Left ventricle myocardium superior (tissue), 1 donor: ENCODE data around the gene DAZAP1. TPM values are rescaled to one million over a fixed set of nuclear protein-coding genes. Genes with fewer than 3 reads are reported as not detected.

Experiments
- ATAC-seq: fragments of 200-7000 bp; cut with Tn5 transposase; one replicate; pipeline ENCODE4 v1.9.1; 2020; ENCODE audit warnings: mild to moderate bottlenecking, moderate library complexity
- DNase-seq: peaks from one replicate; pipeline ENCODE4 v3.0.0-alpha.2; 2020
- intact Hi-C: fragments of 100-400 bp; cut with micrococcal nuclease; formaldehyde crosslinking; loops from one replicate; pipeline ENCODE4 v1.11.0; 2022
- long read RNA-seq: library from polyadenylated mRNA; unstranded; transcript quantifications from one replicate; pipeline ENCODE4 v2.0.0, GENCODE V29; 2021
- total RNA-seq: library from RNA; stranded (reverse); fragmentation: NEBNext Ultra II Directional; extraction: Animal tissue kit (Norgen Biotek cat#: 25700); gene quantifications from one replicate; pipeline ENCODE4 v1.2.1, GENCODE V29; 2021
- donor health status: DM: no; HTN: yes; CAD: no; lungs with severe emphysema.

The DAZAP1 gene
- 96.7 TPM for total RNA-seq
- long read RNA-seq, transcript DAZAP1-208 (1 exons, 3,642 nt) = minor isoform, 11 of 53 reads
- long read RNA-seq, transcript DAZAP1-201 (12 exons, 2,160 nt) = major isoform, 14 of 53 reads
- long read RNA-seq, transcript DAZAP1-211 (12 exons, 2,157 nt) = minor isoform, 7 of 53 reads
- long read RNA-seq, partial matches to known transcripts = 9 of 53 reads
- long read RNA-seq, other reads (novel, unspliced or antisense) = 11 of 53 reads

GRCh38 chr19:1407528-1408299, at the start of gene DAZAP1:
TSS of gene DAZAP1 (plus strand) at chr19:1407586. CDS start at chr19:1407774, 188 bp downstream.
- intact Hi-C loops = no loop called here
- ATAC-seq = no peak
- DNase-seq = peak; percentile 71

- no peak for ATAC-seq
- intact Hi-C loops = no loop called here
- no peak for DNase-seq
Observed at GRCh38 chr19:1360126-1360817, 47.1 kb upstream of the DAZAP1 start.

DNA sequence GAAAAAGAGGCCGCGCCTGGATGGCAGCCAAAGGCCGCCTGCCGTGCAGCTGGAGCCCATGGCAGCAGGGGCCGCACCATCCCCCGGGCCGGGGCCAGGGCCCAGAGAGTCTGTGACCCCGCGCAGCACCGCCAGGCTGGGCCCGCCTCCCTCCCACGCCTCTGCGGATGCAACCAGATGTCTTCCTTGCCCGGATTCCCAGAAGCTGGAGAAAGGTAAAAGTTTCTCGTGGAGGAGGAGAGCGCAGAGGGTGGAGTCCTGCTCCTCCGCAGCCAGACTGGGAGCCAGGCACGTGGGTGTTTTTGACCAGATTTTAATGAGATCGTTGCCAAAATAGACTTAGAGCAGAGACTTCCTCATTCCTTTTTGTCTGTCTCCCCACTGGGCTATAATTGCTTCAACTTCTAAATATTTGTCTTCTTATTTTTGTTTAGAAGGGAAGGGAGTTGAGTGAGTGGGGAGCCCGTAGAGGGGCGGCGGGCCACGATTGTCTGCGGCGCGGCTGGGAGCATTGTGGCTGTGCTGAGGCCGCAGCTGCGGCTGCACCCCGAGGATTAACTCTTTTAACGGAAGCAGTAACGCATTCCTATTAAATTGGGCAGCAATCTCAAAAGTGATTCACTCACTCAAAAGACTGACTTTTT, 46.4 kb upstream of the DAZAP1 start:
- ATAC-seq (peak; percentile 87), DNase-seq (peak; percentile 88)
- intact Hi-C loops = no loop called here

GRCh38 chr19:1361601-1362386, 45.6 kb upstream of the DAZAP1 start:
- intact Hi-C loops = no loop called here
- ATAC-seq (peak; percentile 18), DNase-seq (no peak)

- ATAC-seq (no peak), DNase-seq (no peak)
- intact Hi-C loops = no loop called here
Observed at GRCh38 chr19:1362387-1363257, 44.8 kb upstream of the DAZAP1 start.

DNA sequence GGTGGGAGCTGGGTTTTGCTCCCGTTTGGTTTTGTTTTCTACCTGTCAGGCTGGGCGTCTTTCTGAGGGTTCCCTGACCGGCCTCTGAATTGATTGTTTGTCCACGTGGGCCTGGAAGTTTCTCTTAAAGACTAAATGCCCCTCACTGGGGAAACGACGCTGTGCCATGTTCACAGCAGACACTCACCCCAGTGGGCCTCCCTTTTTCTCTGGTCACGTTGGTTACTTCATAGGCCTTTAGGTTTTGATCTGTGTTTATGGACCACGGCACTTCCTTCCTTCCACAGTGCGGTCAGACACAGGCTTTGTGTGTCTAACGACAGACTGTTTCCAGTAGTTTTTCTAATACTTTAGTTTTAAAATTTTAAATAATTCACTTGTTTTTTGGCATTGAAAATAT, 43.8 kb upstream of the DAZAP1 start:
- DNase-seq (no peak), ATAC-seq (no peak)
- intact Hi-C loops = no loop called here

DNA sequence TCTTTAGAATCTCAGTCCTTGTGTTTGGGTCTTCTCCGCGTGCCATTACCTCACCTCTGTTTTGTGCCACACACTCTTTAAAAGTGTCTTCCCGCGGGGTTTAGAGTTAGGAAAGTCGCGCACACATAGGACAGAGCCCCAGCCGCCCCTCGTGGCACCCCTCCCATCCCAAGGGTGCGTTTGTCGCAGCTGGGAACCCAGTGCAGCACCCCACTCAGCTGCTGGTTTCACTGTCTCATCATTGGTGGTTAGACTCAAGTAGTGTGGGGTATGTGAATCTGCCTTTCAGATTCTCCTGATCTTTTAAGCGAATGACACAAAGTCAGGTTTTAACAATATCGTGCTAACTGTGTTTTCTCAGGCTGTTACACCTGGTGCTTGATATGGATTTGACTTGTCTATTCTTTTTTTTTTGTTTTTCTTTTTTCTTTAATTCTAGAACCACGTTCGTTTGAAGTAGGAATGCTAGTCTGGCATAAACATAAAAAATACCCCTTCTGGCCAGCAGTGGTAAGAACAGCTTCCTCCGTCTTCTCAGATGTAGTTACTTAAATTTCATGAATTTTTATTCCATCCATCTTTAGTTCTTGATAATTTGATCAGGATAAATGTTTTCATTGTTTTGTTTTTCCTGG, 43.2 kb upstream of the DAZAP1 start:
- DNase-seq = no peak

DNA sequence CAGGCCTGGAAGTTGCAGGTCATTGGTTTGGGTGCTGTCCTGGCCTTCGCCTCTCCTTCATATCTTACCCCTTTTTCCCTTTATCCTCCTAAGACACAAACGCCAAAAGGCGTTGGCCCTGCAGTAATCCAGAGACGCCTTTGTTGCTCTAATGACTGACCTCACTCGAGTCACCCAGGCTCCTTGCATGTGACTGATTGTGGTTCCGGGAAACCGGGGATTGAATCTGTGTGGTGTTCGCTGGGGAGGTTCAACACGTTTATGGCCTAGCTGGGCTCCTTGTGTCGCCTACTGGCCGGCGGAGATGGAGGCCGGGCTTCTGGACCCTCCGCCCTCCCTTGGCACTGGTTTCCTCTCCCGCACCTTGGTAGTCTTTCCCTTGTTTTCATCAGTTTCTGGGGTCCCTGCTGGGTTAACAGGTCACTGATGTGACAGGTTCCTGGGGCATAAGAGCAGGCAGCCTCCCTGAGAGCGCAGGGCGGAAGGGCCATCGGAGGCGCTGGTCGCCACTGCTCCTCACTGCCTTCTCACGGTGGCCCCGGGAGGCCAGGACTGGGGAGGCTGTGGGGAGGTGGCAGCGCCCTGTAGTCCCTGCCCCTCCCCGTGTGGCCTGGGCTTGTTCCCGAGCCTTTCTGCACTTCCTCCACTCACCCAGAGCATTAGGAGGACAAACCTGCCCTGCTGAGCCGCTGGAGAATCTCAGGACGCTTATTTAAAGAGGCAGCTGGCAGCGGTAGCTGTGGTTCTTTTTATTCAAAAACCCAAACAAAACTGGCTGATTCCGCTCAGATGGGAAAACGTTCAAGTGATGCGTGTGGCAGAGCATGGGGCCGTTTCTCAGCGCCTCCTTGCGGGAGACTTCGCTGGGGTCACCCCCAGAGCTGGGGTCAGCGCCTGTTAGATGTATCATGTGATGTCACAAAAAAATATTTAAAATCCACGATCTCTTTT, 41.8 kb upstream of the DAZAP1 start:
- ATAC-seq (no peak), DNase-seq (no peak)
- intact Hi-C loops = no loop called here

More for the DNA sequence above, 43.2 kb upstream of the DAZAP1 start:
- ATAC-seq = no peak
- intact Hi-C loops = no loop called here

GRCh38 chr19:1366296-1366695, 41.1 kb upstream of the DAZAP1 start:
- no peak for ATAC-seq
- intact Hi-C loops = no loop called here

DNA sequence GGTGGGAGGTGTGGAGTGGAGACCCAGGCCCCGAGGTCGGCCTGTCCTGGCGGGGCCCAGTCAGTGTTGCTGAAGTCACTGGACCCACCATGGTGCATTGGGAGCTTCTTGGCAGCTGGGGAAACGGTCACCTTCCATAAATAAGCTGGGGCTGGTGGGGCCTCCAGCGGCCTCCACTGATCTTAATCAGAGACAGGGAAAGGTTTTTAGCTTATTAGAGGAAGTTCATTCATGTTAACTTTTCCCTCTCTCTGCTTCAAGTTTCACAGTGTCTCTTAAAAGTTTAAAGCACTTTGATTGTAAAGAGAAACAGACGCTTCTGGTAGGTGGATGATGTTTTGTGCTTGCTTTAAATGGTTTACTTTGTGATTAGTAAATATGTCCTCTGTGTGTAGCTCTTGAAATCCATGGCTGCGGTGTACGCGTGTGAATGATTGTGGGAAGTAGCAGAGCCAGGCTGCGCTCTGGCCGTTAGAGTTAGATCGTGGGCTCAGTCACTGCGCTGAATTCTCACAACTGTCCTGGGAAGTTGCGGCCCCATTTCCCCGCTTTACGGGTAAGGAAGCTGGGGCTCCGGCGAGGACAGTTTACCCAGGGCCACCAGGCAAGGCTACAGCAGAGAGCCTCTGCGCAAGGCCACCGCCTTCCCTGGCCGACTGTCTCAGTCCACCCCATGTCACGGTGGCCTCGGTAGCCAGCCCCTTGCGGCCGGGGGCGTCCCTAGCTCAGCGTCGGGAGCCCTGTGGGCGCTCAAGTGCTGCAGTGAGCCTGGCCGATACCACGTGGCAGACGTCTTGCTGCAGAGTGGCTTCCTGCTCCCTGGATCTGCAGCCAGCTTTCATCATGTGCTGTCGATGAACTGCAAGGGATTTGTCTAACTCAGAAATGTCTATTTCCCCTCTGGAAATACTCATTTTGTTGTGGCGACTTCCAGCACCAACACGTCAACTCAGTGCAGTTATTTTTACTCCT, 40.2 kb upstream of the DAZAP1 start:
- ATAC-seq (no peak), DNase-seq (no peak)
- intact Hi-C loops = no loop called here

More at GRCh38 chr19:1366296-1366695, 41.1 kb upstream of the DAZAP1 start:
- no peak for DNase-seq

DNA sequence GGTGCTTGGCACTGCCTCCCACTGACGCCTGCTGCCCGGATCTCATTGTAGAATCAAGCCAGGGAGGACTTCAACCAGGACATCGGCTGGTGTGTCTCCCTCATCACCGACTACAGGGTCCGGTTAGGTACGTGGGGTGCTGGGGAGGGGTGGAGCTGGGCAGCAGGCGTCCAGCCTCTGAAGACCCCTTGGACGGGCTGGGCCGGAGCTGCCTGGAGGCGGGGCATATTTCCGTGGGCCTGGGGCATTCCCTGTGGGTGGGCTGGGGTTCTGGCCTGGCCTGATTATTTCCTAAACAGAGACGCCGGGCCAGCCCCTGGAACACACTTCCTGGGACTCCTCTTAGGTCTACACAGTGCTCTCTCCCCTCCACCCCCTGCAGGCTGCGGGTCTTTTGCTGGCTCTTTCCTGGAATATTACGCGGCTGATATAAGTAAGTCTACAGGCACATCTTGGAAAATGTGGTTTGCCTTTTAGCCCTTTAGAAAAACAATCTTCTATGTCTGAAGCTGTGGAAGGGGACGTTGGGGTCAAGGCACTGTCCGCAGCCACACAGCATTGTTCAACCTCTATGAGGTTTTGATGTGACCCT, 38.1 kb upstream of the DAZAP1 start:
- intact Hi-C loops = no loop called here

GRCh38 chr19:1370579-1371361, 36.6 kb upstream of the DAZAP1 start:
- ATAC-seq (no peak), DNase-seq (no peak)
- intact Hi-C loops = no loop called here

More for the DNA sequence above, 38.1 kb upstream of the DAZAP1 start:
- ATAC-seq = no peak
- no peak for DNase-seq

DNA sequence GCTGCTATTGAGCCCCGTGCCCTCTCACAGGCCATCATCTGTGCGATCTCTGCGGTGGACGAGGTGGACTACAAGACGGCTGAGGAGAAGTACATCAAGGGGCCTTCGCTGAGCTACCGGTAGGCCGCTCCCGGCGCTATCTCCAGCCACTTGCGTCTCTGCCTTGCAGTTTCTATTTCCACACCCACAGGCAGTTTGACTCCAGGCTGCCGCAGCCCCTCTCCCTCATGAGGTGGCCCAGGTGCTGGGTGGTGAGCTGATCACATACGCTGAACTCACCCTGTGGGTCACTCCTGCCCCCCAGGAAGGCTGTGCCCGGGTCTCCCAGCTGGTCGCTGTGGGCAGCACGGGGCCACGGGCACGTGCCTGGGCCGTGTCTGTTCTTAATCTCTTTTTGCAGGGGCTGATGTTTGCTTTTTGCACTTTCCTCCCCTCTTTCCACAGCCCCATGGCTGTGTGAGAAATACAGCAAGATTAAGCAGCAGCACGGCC, 34.3 kb upstream of the DAZAP1 start:
- DNase-seq = no peak
- ATAC-seq = peak; percentile 27

More for the DNA sequence above, 34.3 kb upstream of the DAZAP1 start:
- intact Hi-C loops = no loop called here
